HG03139 (cell line): ENCODE data around the gene ANKS1B.
A peak's percentile ranks its signal among the peaks of the same experiment; 100 is the strongest.

Experiments used
- ATAC-seq: cut with Tn5 transposase; IDR thresholded peaks from one replicate; pipeline ENCODE4 v1.9.1; 2021; ENCODE audit not compliant: unreplicated experiment

Gene ANKS1B

GRCh38 chr12:99966429-99966828, 18.3 kb downstream of the ANKS1B start:
- no peak for ATAC-seq

GRCh38 chr12:99960311-99960710, 24.4 kb downstream of the ANKS1B start:
- ATAC-seq, result no peak

- no peak for ATAC-seq
Observed at GRCh38 chr12:99959549-99960170, 25.1 kb downstream of the ANKS1B start.

- ATAC-seq, result no peak
Observed at GRCh38 chr12:99957866-99958466, 26.8 kb downstream of the ANKS1B start.

DNA sequence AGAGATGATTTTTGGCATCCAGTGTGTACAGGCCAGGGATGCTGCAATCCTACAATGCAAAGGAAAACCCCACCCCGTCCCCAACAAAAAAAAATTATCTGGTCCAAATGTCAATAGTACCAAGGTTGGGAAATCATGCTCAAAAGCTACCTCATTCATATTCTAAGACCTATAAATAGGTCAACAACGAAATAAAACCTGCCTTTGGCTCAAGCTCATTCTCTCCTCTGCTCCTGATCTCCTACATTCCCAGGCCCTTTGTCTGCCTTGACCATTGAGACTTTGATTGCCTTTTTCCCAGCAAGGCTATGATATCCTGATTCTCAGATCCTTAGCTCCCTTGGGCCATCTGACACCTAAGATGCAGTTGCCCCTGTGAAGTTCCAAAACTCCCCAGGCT, 30.0 kb downstream of the ANKS1B start:
- no peak for ATAC-seq

GRCh38 chr12:99948370-99948769, 36.4 kb downstream of the ANKS1B start:
- ATAC-seq, result no peak

GRCh38 chr12:99946131-99946530, 38.6 kb downstream of the ANKS1B start:
- ATAC-seq, result no peak

DNA sequence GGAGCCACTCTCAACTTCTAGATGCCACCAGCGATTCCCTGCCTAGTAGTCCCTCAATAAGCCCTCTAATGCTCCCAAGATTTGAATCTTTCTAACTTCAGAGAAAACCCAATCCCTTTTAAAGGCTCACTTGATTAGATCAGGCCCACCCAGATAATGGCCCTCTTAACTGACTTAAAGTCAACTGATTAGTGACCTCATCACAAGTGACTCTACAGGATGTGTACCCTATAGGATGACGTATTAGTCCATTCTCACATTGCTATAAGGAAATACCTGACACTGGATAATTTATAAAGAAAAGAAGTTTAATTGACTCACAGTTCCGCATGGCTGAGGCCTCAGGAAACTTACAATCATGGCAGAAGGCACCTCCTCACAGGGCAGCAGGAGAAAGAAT, 49.1 kb downstream of the ANKS1B start:
- no peak for ATAC-seq

- ATAC-seq, result no peak
Observed at GRCh38 chr12:99926511-99927169, 58.1 kb downstream of the ANKS1B start.

DNA sequence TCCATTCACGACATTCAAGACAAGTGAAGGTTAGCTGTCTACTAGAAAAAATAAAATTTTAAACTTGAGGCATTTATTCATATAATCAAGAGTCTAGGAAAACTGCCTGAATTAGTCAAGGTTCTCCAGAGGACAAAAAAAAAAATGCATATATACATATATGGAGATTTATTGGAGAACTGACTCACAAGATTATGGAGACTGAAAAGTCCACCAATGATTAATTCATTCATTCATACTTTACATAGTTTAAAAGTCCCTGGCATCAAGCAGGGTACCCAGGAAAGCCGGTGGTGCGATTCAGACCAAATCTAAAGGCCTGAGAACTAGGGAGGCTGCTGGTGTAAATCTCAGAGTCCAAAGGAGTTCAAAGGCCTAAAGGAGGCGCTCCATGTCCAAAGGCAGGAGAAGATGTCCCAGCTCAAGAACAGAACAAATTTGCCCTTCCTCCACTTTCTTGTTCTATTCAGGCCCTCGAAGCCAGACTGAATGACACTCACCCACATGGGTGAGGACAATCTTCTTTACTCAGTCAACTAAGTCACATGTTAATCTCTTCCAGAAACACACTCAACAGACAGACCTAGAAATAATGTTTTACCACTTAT, 64.3 kb downstream of the ANKS1B start:
- ATAC-seq, result no peak

DNA sequence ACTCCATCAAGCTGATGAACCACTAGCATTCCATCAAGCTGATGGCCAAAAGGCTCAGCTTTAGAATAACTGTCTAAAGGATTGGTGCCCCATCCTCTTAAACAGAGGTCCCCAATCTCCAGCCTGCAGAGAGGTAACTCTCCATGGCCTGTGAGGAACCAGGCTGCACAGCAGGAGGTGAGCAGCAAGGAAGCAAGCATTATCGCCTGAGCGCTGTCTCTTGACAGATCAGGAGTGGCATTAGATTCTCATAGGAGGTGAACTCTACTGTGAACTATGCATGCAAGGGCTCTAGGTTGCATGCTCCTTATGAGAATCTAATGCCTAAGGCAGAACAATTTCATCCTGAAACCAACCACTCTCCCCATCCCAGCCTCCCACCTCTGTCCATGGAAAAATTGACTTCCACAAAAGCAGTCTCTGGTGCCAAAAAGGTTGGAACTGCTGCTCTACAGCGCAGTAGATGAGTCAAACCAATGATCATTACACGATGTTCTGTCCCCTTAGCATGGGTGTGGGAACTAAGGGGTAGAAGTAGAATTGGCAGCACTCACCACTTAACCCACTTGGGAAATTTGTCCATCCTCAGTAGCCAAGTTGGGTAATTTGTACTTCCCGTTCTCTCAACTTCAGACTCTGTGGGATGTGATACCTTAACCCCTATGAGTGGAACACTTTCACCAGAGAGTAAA, 66.9 kb downstream of the ANKS1B start:
- no peak for ATAC-seq

- no peak for ATAC-seq
Observed at GRCh38 chr12:99916555-99916954, 68.2 kb downstream of the ANKS1B start.

- ATAC-seq, result no peak
Observed at GRCh38 chr12:99915251-99916082, 69.3 kb downstream of the ANKS1B start.

GRCh38 chr12:99914206-99914605, 70.5 kb downstream of the ANKS1B start:
- ATAC-seq, result no peak

- peak; percentile 84 for ATAC-seq
Observed at GRCh38 chr12:99911967-99912366, 72.8 kb downstream of the ANKS1B start.

- ATAC-seq, result no peak
Observed at GRCh38 chr12:99911081-99911480, 73.7 kb downstream of the ANKS1B start.

DNA sequence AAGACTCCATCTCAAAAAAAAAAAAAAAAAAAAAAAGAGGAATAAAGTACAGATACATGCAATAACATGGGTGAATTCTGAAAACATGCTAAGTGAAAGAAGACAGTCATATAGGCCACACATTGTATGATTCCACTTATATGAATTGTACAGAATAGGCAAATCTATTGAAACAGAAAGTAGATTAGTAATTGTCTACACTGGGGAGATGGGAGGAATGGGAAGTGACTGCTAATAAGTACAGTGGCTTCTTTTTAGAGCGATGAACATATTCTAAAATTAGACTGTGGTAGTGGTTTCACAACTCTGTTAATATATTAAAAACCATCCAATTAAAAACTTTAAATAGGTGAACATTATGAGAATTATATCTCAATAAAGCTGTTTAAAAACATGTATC, 74.4 kb downstream of the ANKS1B start:
- ATAC-seq, result peak; percentile 55

- ATAC-seq, result no peak
Observed at GRCh38 chr12:99906786-99907579, 77.8 kb downstream of the ANKS1B start.

DNA sequence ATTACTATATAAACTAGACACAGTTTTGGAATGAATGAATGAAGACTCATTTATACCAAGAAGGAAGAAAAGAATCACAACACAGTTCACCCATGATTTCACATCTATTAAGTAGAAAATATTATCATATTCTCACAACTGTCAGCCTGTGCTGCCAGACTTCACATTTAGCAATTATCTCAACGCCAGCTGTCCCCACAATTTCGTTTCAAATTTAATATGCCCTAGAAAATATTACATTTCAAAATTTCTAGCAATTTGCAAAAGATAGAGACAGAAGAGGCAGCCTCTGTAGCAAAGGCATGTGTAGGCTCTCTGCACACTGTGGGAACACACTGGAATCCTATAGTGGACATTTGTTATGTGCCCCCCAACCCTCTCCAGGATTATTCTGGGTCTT, 83.6 kb downstream of the ANKS1B start:
- no peak for ATAC-seq

- no peak for ATAC-seq
Observed at GRCh38 chr12:99898645-99899044, 86.1 kb downstream of the ANKS1B start.
